Testis (tissue), 3 donors: ENCODE data around the gene TRIM27. TPM values are rescaled to one million over a fixed set of nuclear protein-coding genes. Genes with fewer than 3 reads are reported as not detected.
"Not testable (repeated sequence)": the region's sequence is repeated elsewhere in the genome, so short reads cannot be mapped to it uniquely, and the experiment has no call there.

ENCODE experiments used
- DNase-seq: peaks from one replicate; pipeline ENCODE4 v3.0.0-alpha.2; 2019
- H3K27ac ChIP-seq, 2 donors: fragments of 200-600 bp; sonication (generic); one replicate each; pipeline ENCODE4 v1.5.1; 2019
- H3K27me3 ChIP-seq: fragments of 200-600 bp; sonication (generic); one replicate; pipeline ENCODE4 v1.5.1; 2019
- H3K36me3 ChIP-seq: fragments of 200-600 bp; sonication (generic); one replicate; pipeline ENCODE4 v1.5.1; 2017; ENCODE audit warnings: low read depth; ENCODE audit errors: missing control alignments
- H3K4me1 ChIP-seq: fragments of 200-600 bp; sonication (generic); one replicate; pipeline ENCODE4 v1.5.1; 2019
- H3K4me3 ChIP-seq, 2 donors: fragments of 200-600 bp; sonication (generic); one replicate each; pipeline ENCODE4 v1.5.1; 2017 to 2019
- H3K9me3 ChIP-seq: fragments of 200-600 bp; sonication (generic); one replicate; pipeline ENCODE4 v1.5.1; 2017
- CTCF ChIP-seq, 3 experiments: fragments of 450-650 bp in 2 of 3; fragments of 200-600 bp in 1 of 3; sonication (generic) in 1 of 3; IDR thresholded peaks; one replicate each; pipeline ENCODE4 v1.5.1; 2016 to 2019; ENCODE audit warnings: antibody characterized with exemption in 3 of 3, mild to moderate bottlenecking in 2 of 3, moderate library complexity in 1 of 3
- POLR2A ChIP-seq: fragments of 450-650 bp; IDR thresholded peaks from one replicate; pipeline ENCODE4 v1.6.1; 2017; ENCODE audit warnings: antibody characterized with exemption, mild to moderate bottlenecking, moderate library complexity
- WGBS, 2 donors: methylation state at CpG; one replicate each; pipeline ENCODE4 v1.1.5; 2018; 5-methylcytosine and 5-hydroxymethylcytosine counted together
- intact Hi-C: fragments of 100-400 bp; cut with DNase I; formaldehyde crosslinking; loops from one replicate; pipeline ENCODE4 v1.15.1; 2023; ENCODE audit warnings: low total_unique reads
- polyA plus RNA-seq: library from polyadenylated mRNA; stranded (reverse); fragments of 350-450 nt; fragmentation: Illumina TruSeq; extraction: RNeasy Lipid Tissue Mini Kit (QIAGEN cat#74804); gene quantifications from one replicate; pipeline ENCODE4 v1.2.3, GENCODE V29; 2014; ENCODE audit warnings: low read depth, low replicate concordance; ENCODE audit not compliant: insufficient read depth
- small RNA-seq, 2 donors: library from RNA; depleted of rRNA; stranded (forward); fragments of <200 nt; gene quantifications; one replicate each; pipeline ENCODE3, GENCODE V24; 2016
- total RNA-seq, 2 donors: library from RNA; depleted of rRNA; stranded (reverse); fragments of >200 nt; gene quantifications; one replicate each; pipeline ENCODE4 v1.2.3, GENCODE V29; 2016

Gene TRIM27
- total and polyA plus RNA-seq, 3 donors from 2014 or later = 29.8 to 81.2 (median 61.4) TPM

- no peak for DNase-seq
- no peak overlapping the region for H3K27ac ChIP-seq
- no peaks in the 10 kb centered on the region for H3K4me1 ChIP-seq
- intact Hi-C loops = no loop called here
- 50 to 60% methylated on average over 1 of the region's 1 CpG for WGBS, 2 donors
- no peaks in the 10 kb centered on the region for H3K9me3 ChIP-seq
- no peak for TF ChIP-seq CTCF (IDR thresholded peaks at IDR 0.05)
- TF ChIP-seq POLR2A = no peak
- H3K36me3 ChIP-seq = no peaks in the 10 kb centered on the region
- no peaks in the 10 kb centered on the region for H3K27me3 ChIP-seq
- H3K4me3 ChIP-seq = no peak overlapping the region
Measured at GRCh38 chr6:28856620-28857005, 67.2 kb downstream of the TRIM27 start.

GRCh38 chr6:28854405-28854804, 69.4 kb downstream of the TRIM27 start:
- intact Hi-C loops, H3K36me3 ChIP-seq, H3K9me3 ChIP-seq, H3K4me3 ChIP-seq, H3K27ac ChIP-seq, H3K27me3 ChIP-seq, DNase-seq, H3K4me1 ChIP-seq: not testable (repeated sequence)
- WGBS, 2 donors = 90 to 98% methylated on average over 2 of the region's 2 CpGs

Small RNA genes within 50 kb of the gene (small RNA-seq; reads per million reads assigned to genes)
- gene RNU6-930P = 0 reads per million in 2 donors

Other genes starting within 250 kb of the TRIM27 start
- 1 to 10 TPM; 3.5 to 5.0 TPM for gene ZNF311, start 81.3 kb upstream of the TRIM27 start, total RNA-seq
- gene ZNF311, start 81.3 kb upstream of the TRIM27 start, polyA plus RNA-seq = 5.8 TPM
- not detected for gene OR2W1, start 121.2 kb upstream of the TRIM27 start, total RNA-seq
- gene OR2W1, start 121.2 kb upstream of the TRIM27 start, polyA plus RNA-seq = not detected
- not detected for gene OR2B3, start 163.3 kb upstream of the TRIM27 start, total RNA-seq
- not detected for gene OR2B3, start 163.3 kb upstream of the TRIM27 start, polyA plus RNA-seq
- gene OR2J1, start 175.5 kb upstream of the TRIM27 start, total RNA-seq = 1 to 10 TPM; 1.3 to 1.4 TPM
- not detected for gene OR2J1, start 175.5 kb upstream of the TRIM27 start, polyA plus RNA-seq
- gene OR2J3, start 184.1 kb upstream of the TRIM27 start, total RNA-seq = 1 to 10 TPM; 1.7 to 2.9 TPM
- 0.25 TPM for gene OR2J3, start 184.1 kb upstream of the TRIM27 start, polyA plus RNA-seq
- gene OR2J2, start 246.9 kb upstream of the TRIM27 start, total RNA-seq = 1 to 10 TPM; 3.0 to 4.4 TPM
- gene OR2J2, start 246.9 kb upstream of the TRIM27 start, polyA plus RNA-seq = 0.54 TPM